Skin of body (tissue), 3 donors: ENCODE measurements around the gene STXBP5. TPM values are rescaled to one million over a fixed set of nuclear protein-coding genes. Genes with fewer than 3 reads are reported as not detected.

Experiments used
- DNase-seq: peaks from one replicate; lab custom pipeline; 2025; lab: John Stamatoyannopoulos, UW
- small RNA-seq: library from RNA; depleted of rRNA; stranded (forward); fragments of <200 nt; gene quantifications from one replicate; pipeline ENCODE3, GENCODE V24; 2014; ENCODE audit warnings: low replicate concordance
- total RNA-seq: library from RNA; depleted of rRNA; stranded (reverse); fragments of >200 nt; gene quantifications from one replicate; pipeline ENCODE4 v1.2.3, GENCODE V29; 2014

Gene STXBP5
- total RNA-seq, 1 donor from 2014 or later = 20.6 TPM

DNA sequence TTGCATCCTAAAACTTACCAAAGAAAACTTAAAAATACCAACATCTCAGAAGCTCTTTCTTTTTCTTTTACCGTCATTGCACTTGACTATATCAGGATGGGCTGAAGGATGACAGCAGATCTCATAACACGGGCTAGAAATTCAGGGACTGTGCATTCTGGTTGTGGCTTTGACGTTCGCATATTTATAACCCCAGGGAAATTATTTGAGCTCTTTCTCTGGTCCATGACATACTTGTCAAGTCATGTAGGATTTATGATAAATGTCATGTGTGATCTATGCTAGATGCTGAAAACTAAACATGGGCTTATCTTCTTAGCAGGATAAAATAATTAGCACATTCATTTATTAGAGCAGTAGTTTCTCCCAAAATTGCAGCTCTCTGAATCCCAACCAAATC lies 229.9 kb downstream of the STXBP5 start:
- DNase-seq = no peak

- DNase-seq = no peak
Measured at GRCh38 chr6:147434516-147434915, 230.3 kb downstream of the STXBP5 start.

DNA sequence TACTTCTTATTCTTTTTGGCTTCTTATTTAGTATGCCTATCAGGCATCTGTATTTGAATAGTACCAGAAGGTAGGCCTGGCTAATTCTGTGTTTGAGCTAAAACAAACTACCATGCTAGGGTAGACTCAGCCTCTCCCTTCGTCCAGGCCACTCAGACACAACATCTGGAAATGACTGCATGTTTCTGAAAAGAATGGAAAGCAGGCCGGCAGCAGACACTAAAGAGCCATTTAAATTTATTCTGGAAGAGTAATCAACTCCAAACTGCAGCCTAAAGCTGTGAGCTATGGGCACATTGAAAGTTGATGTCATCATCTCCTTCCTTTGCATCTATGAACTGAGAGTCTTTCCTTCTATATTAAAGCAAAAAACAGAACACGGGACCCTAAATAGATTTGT lies 233.4 kb downstream of the STXBP5 start:
- DNase-seq = no peak

DNA sequence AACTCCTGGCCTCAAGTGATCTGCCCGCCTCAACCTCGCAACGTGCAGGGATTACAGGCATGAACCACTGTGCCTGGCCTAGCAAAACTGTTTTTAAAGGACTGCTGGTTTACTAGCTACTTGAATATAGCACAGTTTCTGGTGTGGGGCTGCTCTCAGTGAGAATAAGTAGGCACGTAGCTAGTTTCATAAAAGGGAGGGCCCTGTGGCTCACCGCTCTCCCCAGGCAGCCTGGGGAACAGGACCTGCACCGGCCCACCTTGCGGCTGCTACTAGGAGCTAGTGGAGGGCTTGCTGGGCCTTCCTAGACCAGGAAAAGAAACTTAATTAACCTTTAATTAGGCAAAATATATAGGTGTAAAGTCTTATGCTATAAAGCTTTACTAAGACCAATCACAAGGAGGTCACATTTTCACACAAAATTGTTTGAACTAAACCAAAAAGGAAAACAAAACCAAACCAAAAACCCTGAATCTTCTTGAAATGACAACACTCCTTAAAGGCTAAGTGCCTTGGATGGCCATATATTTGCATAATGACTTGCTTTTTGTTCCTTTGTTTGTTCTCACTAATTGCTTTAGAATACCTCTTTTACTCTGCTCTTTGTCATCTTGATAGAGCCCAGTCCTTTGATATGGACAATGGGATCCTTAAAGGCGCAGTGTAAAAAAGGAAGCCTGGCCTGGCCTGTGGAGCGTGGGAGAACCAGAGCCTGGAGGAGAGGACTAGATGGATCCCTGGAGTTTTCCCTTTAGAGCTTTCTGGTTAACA lies 234.7 kb downstream of the STXBP5 start:
- no peak for DNase-seq

Small RNA genes within 50 kb of the gene (small RNA-seq; reads per million reads assigned to genes)
- gene AL355365.1 = not detected
